ENCODE measurements around the gene TRAF3IP3. TPM values are rescaled to one million over a fixed set of nuclear protein-coding genes. Genes with fewer than 3 reads are reported as not detected.
A peak's percentile ranks its signal among the peaks of the same experiment; 100 is the strongest.

TRAF3IP3 gene
- total RNA-seq, 1 donor from 2014 or later: not detected

GRCh38 chr1:209800984-209801834 lies 45.4 kb downstream of the TRAF3IP3 start:
- DNase-seq (ENCODE audit: low read depth): no peak

- no peak for DNase-seq (ENCODE audit: low read depth)
These were observed 46.4 kb downstream of the TRAF3IP3 start for GRCh38 chr1:209802117-209802779.

GRCh38 chr1:209802780-209803152 lies 46.9 kb downstream of the TRAF3IP3 start:
- DNase-seq (ENCODE audit: low read depth): no peak

GRCh38 chr1:209803568-209803967 lies 47.7 kb downstream of the TRAF3IP3 start:
- no peak for DNase-seq (ENCODE audit: low read depth)

GRCh38 chr1:209805341-209805781 lies 49.5 kb downstream of the TRAF3IP3 start:
- no peak for DNase-seq (ENCODE audit: low read depth)

GRCh38 chr1:209805875-209806760 lies 50.3 kb downstream of the TRAF3IP3 start, which contains the start of gene IRF6:
IRF6 (minus strand) TSS chr1:209806142; CDS start chr1:209801413, 4,729 bp downstream.
- DNase-seq (ENCODE audit: low read depth): peak; percentile 65

- no peak for DNase-seq (ENCODE audit: low read depth)
These were observed 51.7 kb downstream of the TRAF3IP3 start for GRCh38 chr1:209807509-209807908.

GRCh38 chr1:209808059-209808581 lies 52.3 kb downstream of the TRAF3IP3 start:
- peak; percentile 93 for DNase-seq (ENCODE audit: low read depth)

GRCh38 chr1:209809611-209810010 lies 53.8 kb downstream of the TRAF3IP3 start:
- DNase-seq (ENCODE audit: low read depth): peak; percentile 70

GRCh38 chr1:209810783-209811182 lies 54.9 kb downstream of the TRAF3IP3 start:
- DNase-seq (ENCODE audit: low read depth): no peak

- no peak for DNase-seq (ENCODE audit: low read depth)
These were observed 58.0 kb downstream of the TRAF3IP3 start for GRCh38 chr1:209813902-209814301.

- DNase-seq (ENCODE audit: low read depth): no peak
These were observed 59.6 kb downstream of the TRAF3IP3 start for GRCh38 chr1:209815490-209815889.

- DNase-seq (ENCODE audit: low read depth): no peak
These were observed 60.1 kb downstream of the TRAF3IP3 start for GRCh38 chr1:209815931-209816341.

- DNase-seq (ENCODE audit: low read depth): no peak
These were observed 61.1 kb downstream of the TRAF3IP3 start for GRCh38 chr1:209816923-209817322.

GRCh38 chr1:209817691-209818090 lies 61.8 kb downstream of the TRAF3IP3 start:
- DNase-seq (ENCODE audit: low read depth): no peak

GRCh38 chr1:209819058-209819457 lies 63.2 kb downstream of the TRAF3IP3 start:
- DNase-seq (ENCODE audit: low read depth): no peak

GRCh38 chr1:209820986-209821385 lies 65.1 kb downstream of the TRAF3IP3 start:
- DNase-seq (ENCODE audit: low read depth): no peak

GRCh38 chr1:209822706-209823105 lies 66.9 kb downstream of the TRAF3IP3 start:
- no peak for DNase-seq (ENCODE audit: low read depth)

GRCh38 chr1:209823143-209824041 lies 67.5 kb downstream of the TRAF3IP3 start:
- DNase-seq (ENCODE audit: low read depth): peak; percentile 70

GRCh38 chr1:209825591-209826434 lies 70.0 kb downstream of the TRAF3IP3 start:
- DNase-seq (ENCODE audit: low read depth): no peak

Measured in renal cortical epithelial cell (primary cell).